ENCODE measurements around the gene PDE9A.
"Not testable (repeated sequence)": the region's sequence is repeated elsewhere in the genome, so short reads cannot be mapped to it uniquely, and the experiment has no call there.

The PDE9A gene

GRCh38 chr21:42622284-42622683 lies 31.1 kb upstream of the PDE9A start:
- DNase-seq (ENCODE audit: low read depth), result no peak
- no peak overlapping the region for H3K4me3 ChIP-seq (ENCODE audit: low read depth, low read length)
- no peak for TF ChIP-seq CTCF (IDR thresholded peaks at IDR 0.05; ENCODE audit: low read depth, low read length, missing control alignments)

GRCh38 chr21:42623694-42624093 lies 29.7 kb upstream of the PDE9A start:
- no peak for TF ChIP-seq CTCF (IDR thresholded peaks at IDR 0.05; ENCODE audit: low read depth, low read length, missing control alignments)
- H3K4me3 ChIP-seq (ENCODE audit: low read depth, low read length), result no peak overlapping the region
- DNase-seq (ENCODE audit: low read depth), result no peak

- DNase-seq (ENCODE audit: low read depth), result no peak
- no peak for TF ChIP-seq CTCF (IDR thresholded peaks at IDR 0.05; ENCODE audit: low read depth, low read length, missing control alignments)
- no peak overlapping the region for H3K4me3 ChIP-seq (ENCODE audit: low read depth, low read length)
Measured at GRCh38 chr21:42624095-42624790, 29.2 kb upstream of the PDE9A start.

- H3K4me3 ChIP-seq (ENCODE audit: low read depth, low read length), result no peak overlapping the region
- no peak for DNase-seq (ENCODE audit: low read depth)
- TF ChIP-seq CTCF (IDR thresholded peaks at IDR 0.05; ENCODE audit: low read depth, low read length, missing control alignments), result no peak
Measured at GRCh38 chr21:42624936-42625335, 28.5 kb upstream of the PDE9A start.

GRCh38 chr21:42626171-42626570 lies 27.2 kb upstream of the PDE9A start:
- TF ChIP-seq CTCF (IDR thresholded peaks at IDR 0.05; ENCODE audit: low read depth, low read length, missing control alignments), result no peak
- no peak overlapping the region for H3K4me3 ChIP-seq (ENCODE audit: low read depth, low read length)
- no peak for DNase-seq (ENCODE audit: low read depth)

- H3K4me3 ChIP-seq (ENCODE audit: low read depth, low read length), result no peak overlapping the region
- DNase-seq (ENCODE audit: low read depth), result no peak
- no peak for TF ChIP-seq CTCF (IDR thresholded peaks at IDR 0.05; ENCODE audit: low read depth, low read length, missing control alignments)
Measured at GRCh38 chr21:42627527-42628289, 25.7 kb upstream of the PDE9A start.

- DNase-seq (ENCODE audit: low read depth); H3K4me3 ChIP-seq (ENCODE audit: low read depth, low read length): not testable (repeated sequence)
Measured at GRCh38 chr21:42628466-42629061, 24.9 kb upstream of the PDE9A start.

All from GM12864 (cell line).